HG03520 (cell line): ENCODE data around the gene SSH2.

Source experiments
- ATAC-seq: cut with Tn5 transposase; IDR thresholded peaks from one replicate; pipeline ENCODE4 v1.9.1; 2021; ENCODE audit warnings: mild to moderate bottlenecking, moderate library complexity; ENCODE audit not compliant: unreplicated experiment

The SSH2 gene

GRCh38 chr17:29594519-29595090, 335.4 kb downstream of the SSH2 start:
- ATAC-seq = no peak

DNA sequence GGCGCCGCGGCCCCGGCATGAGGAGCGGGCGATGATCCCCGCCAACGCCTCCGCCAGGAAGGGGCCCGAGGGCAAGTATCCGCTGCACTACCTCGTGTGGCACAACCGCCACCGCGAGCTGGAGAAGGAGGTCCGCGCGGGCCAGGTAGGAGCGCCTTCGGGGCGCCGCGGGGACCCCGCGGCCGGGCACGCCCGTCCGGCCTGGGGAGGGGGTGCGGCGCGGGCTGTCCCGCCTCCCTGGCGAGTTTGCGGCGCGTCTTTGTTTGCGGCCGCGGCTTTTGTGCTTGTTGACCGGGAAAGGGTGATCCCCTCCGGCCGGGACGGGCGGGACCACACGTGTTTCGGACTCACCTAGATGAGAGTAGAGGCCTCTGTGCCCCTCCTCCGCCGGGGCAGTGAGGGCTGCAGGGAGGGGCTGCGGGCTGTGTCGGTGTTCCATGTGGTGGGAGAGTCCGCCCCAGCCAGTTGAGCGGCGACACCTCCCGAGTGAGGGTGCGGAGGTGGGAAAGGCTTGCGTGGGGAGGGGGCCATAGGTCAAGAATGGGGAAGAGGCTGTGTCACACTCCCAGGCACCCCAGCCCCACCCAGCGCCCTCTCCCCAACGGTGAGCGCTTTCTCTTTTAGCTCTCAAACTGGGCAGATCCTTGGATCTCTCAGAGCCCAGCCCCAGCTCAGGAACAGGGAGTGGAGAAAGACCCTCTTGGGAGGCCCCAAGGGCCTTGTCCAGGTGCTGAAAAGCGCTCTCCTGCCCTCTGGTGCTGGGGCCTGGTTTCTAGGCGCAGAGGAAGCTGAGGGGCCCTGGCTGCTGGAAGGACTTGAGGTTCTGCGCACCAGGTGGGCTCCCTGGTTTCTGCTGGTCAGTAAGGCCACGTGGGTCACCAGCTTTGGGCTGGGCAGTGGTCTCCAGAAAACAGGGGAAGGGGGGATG, 336.2 kb downstream of the SSH2 start:
- no peak for ATAC-seq

DNA sequence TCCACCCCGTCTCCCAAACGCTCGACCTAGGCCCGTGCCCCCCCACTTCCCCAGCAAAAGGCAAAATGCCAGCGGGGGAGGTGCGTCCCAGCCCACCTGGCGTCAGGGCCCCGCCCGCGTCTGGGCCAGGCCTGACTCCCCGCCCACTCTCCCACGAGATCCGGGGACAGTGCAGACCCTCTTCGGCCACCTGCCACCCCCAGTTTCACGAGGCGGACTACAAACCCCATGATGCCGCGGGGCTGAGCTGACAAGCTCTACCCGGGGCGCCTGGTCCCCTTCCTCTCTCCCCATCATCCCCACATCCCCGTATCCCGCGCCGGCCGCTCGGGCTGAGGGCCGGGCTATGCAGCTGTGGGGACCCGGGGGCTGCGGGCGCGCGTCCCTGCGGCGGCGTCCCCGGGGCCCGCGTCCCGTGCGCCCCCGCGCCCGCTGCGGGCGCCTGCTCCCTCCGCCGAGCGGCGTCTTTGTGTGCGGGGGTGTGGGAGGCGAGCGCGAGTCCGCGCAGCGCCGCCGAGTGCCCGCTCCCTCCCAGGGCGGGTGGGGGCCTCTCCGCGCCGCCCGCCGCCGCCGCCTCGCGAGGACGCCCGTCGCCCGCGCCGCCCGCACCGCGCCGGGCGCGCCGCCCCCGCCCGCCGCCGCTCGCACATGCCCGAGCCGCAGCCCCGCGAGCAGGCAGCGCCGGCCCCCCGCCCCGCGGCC, 337.0 kb downstream of the SSH2 start, which contains the start of gene ANKRD13B:
Gene ANKRD13B (plus strand): TSS at position 283 of the 702 bp plus-strand sequence. CDS start 490 bp downstream, outside the sequence.
- ATAC-seq = no peak

DNA sequence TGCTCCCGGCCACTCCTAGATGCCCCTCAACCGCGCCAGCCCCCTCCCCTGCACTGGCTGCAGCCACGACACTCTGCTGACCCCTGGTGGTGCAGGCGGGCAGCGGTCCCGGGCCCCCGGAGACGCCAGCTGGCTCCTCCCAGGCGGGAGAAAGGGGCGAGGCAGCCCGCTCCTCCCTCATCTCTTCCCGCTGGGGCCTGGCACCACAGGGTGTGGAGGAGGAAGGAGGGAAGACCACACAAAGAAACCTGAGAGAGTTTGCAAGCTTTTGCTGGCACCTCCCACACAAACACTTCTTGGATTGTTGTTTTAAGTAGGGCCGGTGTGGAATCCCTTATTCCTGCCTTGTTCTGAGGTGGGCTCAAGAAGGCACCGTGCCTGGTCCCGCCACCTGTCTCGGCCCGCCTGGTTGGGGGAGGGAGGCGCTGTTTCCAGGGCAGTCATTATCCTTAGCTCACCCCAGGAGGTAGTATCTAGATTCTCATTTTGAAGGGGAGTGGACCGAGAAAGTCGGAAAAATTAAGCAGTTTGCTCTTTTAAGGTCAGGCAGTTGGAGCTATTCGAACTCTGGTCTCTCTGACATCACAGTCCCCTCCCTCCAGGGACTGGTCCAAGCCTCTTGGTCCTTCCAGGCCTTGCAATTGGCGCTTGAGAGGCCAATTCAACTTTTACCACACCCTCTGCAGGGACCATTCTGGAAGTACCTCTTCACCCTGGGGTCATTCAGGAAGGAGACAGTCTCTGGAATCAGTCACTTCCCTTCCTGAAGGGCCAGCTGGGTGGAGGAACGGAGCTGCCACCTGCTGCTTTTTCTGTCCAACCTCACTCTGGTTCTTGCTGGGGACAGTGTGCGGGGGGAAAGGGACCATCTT, 338.1 kb downstream of the SSH2 start:
- no peak for ATAC-seq

GRCh38 chr17:29591146-29591736, 338.8 kb downstream of the SSH2 start:
- no peak for ATAC-seq

GRCh38 chr17:29590411-29591145, 339.4 kb downstream of the SSH2 start:
- ATAC-seq = no peak

DNA sequence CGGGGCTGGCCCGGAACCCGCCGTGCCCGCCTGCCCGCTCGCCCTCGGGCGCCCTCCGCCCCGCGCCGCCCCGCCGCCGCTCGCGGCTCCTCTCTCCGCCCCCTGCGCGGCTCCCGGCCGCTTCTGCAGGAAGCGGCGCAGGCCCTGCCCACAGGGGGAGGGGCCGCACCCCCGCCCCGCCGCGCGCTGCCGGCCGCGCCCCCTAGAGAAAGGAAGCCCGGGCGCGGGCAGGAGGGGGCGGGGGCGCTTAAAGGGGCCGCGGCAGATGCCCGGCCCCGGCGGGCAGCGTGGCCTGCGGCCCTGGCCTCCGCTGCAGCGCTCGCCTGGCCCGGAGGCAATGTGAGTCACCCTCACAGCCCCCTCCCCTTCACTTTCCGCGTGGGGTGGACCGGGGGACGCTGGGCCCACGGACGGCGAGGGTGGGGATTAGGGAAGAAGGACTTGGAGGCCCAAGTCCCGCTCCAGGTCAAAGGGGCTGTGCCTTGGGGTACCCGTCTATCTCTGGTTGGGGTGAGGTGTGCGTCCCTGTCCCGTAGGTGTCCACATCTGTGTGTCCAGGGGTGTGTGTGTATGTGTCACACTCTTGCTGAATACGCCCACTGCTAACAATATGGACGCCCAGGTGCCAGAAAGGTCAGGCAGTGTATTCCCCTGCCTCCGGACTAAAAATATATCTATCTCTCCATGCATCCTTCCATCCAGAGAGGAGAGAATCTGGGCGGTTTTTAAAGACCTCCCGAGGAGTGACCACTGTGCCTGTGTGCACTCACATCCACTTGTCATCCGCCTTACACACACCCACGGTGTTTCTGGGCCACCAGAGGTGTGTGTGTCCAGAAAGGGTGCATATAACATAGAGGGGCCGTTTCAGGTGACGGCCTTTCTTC, 340.3 kb downstream of the SSH2 start, which contains the start of gene GIT1:
Gene GIT1 (minus strand): TSS at position 125 of the 887 bp plus-strand sequence. CDS start 270 bp downstream, outside the sequence.
- peak; percentile 42 for ATAC-seq

- no peak for ATAC-seq
Observed at GRCh38 chr17:29588562-29589411, 341.2 kb downstream of the SSH2 start.

DNA sequence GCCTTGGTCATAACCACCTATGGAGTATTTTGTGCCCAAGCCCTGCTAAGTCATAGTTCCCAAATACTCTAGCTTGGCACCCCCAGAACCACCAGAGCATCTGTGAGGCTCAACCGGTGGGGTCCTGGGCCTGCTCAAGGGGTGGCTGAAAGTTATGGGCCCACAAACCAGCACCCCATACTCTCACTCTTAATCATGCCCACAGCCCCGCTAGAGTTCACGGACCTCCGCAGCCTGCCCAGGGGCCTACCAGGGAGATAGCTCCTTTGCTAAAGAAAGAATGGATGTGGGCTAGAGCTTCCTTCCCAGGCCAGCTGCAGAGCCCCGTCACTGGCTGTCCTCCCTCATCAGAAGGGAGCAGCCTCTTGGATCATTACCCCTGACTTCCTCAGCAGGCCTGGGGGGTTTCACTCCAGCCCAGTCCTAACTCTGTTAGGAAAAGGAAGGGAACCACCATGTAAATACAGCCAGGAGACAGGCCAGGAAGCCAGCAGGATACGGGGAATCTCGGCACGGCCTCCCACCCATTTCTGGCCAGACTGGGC, 341.9 kb downstream of the SSH2 start:
- ATAC-seq = no peak

GRCh38 chr17:29587591-29587990, 342.4 kb downstream of the SSH2 start:
- no peak for ATAC-seq

DNA sequence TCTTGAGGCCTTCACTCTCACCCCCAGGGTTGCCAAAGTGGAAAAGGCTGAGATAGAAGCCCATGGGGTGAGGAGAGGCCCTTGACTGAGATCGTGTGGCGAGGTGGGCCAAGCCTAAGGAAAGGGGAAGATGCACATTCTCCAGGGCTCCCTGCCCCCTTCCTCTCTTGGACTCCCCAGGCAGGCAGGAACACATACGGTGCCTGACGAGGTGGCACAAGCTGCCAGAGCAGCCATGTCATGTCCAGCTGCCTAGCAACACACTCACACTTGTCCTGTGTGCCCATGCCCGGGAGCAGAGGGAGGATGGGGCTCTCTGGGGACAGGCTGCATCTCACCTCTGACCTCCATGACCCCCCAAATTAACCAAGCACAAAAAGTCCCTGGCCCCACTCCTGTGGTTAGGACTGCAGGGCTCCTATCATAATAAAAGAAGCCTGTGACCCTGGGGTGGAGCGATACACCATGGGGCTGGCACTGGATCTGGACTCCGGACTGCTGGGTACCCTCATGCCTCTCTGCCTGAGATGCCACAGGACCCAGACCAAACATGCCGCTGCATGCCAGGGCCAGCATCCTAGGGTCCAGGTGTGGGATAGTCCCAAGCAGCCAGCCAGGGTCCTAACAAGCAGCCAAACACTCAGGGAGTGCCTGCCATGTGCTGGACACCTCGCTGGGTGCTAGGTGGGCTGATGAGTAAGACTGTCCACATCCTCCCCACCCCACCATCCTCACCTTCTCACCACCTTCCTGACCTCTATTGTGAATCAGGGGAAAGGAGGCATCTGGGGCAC, 343.2 kb downstream of the SSH2 start:
- ATAC-seq = no peak

GRCh38 chr17:29585080-29585751, 344.8 kb downstream of the SSH2 start:
- ATAC-seq = no peak

GRCh38 chr17:29584452-29585079, 345.5 kb downstream of the SSH2 start:
- no peak for ATAC-seq

DNA sequence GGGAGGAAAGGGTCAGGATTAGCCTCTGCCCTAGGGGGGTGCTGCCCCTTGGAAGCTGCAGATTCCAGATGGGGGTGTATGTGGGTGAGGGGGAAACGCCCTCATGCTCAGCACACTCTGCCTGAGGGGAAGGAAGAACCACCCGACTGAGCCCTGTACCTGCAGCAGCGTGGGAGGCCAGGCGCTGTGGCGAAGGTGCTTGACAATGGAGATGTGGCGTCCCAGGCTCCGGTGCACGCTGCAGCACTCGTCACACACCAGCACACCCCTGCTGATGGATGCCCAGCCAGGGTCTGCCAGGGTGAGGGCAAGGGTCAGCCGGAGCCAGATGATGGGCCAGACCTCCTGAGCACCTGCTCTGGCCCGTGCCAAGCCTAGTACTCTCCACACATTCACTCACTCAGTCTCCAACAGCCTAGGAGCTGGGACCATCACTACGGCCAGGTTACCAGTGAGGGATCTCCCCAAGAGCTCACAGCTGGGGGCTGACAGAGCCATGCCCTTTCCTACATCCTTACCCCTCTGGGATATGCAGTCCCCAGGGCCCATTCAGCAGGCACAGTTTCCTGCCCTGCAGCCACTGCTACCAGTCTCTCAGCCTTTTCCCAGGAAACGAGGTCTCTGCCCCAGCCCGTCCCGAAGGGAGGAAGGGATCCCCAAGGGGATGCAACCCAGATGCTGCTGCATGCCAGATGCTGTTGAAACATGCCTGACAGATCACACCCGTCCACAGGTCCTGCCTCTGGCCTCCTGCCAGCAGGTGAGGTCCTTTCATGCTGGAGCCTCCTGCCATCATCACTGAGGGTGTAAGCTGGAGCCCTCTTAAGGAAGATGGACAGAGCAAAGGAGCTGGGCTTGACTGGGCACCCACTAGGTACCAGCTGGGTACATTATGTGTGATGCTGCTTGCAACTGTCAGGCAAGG, 346.4 kb downstream of the SSH2 start:
- ATAC-seq = no peak
